ENCODE data around the gene BAD.

DNA sequence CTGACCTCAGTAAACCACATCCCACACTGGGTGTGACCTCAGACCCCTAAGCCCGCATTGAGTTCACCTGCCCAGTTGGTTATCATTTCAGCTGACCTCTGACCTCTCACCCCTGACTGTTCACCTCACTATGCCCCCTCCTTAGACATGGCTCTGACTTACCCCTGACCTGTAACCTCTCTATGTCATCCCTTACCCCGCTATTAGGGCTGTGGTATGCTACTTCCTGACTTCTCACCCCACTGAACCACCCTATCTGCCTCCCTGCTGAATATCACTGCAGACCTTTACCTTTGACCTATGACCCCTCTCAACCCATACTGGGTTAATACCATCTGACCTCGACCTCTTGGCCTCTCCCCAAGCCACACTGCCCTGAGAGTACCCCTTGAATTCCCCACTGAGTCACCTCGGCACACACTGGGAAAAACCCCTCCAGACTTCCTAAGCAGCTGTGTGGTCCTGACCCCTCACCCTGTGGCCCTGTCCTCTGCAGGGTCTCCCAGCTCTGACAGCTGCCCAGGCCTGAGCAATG is 24.9 kb downstream of the BAD start:
- TF ChIP-seq STAT3 (IDR thresholded peaks at IDR 0.05; ENCODE audit: low read depth, low read length): no peak
- TF ChIP-seq, protein P1, sequence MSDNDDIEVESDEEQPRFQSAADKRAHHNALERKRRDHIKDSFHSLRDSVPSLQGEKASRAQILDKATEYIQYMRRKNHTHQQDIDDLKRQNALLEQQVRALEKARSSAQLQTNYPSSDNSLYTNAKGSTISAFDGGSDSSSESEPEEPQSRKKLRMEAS (IDR thresholded peaks at IDR 0.05; ENCODE audit: low read depth, low read length): no peak
- TF ChIP-seq EP300 (IDR thresholded peaks at IDR 0.05; ENCODE audit: borderline replicate concordance in 1 of 2, control insufficient read depth in 1 of 2, low read depth in 2 of 2, low read length in 2 of 2): no peak
- TF ChIP-seq EZH2 (IDR thresholded peaks at IDR 0.05; ENCODE audit: borderline replicate concordance, control insufficient read depth, low read depth, low read length): no peak
- TF ChIP-seq BHLHE40 (IDR thresholded peaks at IDR 0.05; ENCODE audit: borderline replicate concordance in 1 of 2, low read depth in 2 of 2, low read length in 1 of 2): no peak
- TF ChIP-seq RFX5 (IDR thresholded peaks at IDR 0.05; ENCODE audit: low read depth, low read length): no peak
- TF ChIP-seq MXI1 (IDR thresholded peaks at IDR 0.05; ENCODE audit: low read depth, low read length): no peak
- no peak for TF ChIP-seq POLR2A (IDR thresholded peaks at IDR 0.05; ENCODE audit: low read depth, low read length)
- no peak for TF ChIP-seq PML (IDR thresholded peaks at IDR 0.05; ENCODE audit: low read length)
- no peak for TF ChIP-seq CBFB (IDR thresholded peaks at IDR 0.05; ENCODE audit: low read depth)
- TF ChIP-seq, protein P2, sequence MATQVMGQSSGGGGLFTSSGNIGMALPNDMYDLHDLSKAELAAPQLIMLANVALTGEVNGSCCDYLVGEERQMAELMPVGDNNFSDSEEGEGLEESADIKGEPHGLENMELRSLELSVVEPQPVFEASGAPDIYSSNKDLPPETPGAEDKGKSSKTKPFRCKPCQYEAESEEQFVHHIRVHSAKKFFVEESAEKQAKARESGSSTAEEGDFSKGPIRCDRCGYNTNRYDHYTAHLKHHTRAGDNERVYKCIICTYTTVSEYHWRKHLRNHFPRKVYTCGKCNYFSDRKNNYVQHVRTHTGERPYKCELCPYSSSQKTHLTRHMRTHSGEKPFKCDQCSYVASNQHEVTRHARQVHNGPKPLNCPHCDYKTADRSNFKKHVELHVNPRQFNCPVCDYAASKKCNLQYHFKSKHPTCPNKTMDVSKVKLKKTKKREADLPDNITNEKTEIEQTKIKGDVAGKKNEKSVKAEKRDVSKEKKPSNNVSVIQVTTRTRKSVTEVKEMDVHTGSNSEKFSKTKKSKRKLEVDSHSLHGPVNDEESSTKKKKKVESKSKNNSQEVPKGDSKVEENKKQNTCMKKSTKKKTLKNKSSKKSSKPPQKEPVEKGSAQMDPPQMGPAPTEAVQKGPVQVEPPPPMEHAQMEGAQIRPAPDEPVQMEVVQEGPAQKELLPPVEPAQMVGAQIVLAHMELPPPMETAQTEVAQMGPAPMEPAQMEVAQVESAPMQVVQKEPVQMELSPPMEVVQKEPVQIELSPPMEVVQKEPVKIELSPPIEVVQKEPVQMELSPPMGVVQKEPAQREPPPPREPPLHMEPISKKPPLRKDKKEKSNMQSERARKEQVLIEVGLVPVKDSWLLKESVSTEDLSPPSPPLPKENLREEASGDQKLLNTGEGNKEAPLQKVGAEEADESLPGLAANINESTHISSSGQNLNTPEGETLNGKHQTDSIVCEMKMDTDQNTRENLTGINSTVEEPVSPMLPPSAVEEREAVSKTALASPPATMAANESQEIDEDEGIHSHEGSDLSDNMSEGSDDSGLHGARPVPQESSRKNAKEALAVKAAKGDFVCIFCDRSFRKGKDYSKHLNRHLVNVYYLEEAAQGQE (IDR thresholded peaks at IDR 0.05; ENCODE audit: low read depth, low read length): no peak
- no peak for TF ChIP-seq POLR2AphosphoS5 (IDR thresholded peaks at IDR 0.05; ENCODE audit: low read length)
